Measurements from ENCODE around the gene COL6A3. TPM values are rescaled to one million over a fixed set of nuclear protein-coding genes. Genes with fewer than 3 reads are reported as not detected.

The COL6A3 gene
- total RNA-seq, 2 experiments from 2014 or later: 1.3 TPM

GRCh38 chr2:237344942-237345341 is 69.0 kb downstream of the COL6A3 start:
- Mint-ChIP-seq H3K27me3 (no peaks in the 10 kb centered on the region), H3K27ac (no peak overlapping the region), H3K4me3 (no peak overlapping the region), H3K4me1 (ENCODE audit: low read depth) (no peaks in the 10 kb centered on the region), H3K9me3 (no peaks in the 10 kb centered on the region), H3K36me3 (ENCODE audit: low read depth) (no peaks in the 10 kb centered on the region)
- Histone ChIP-seq H3K27ac (ENCODE audit: low read depth in 1 of 2, low read length in 2 of 2) (no peak overlapping the region), H3K36me3 (ENCODE audit: insufficient read depth, low read length) (no peaks in the 10 kb centered on the region), H3K9me3 (ENCODE audit: control insufficient read depth in 1 of 2, insufficient read depth in 1 of 2, low read length in 2 of 2) (no peaks in the 10 kb centered on the region), H3K27me3 (ENCODE audit: control insufficient read depth in 1 of 2, insufficient read depth in 2 of 2, low read length in 2 of 2) (no peaks in the 10 kb centered on the region), H3K4me1 (ENCODE audit: insufficient read depth, low read length) (no peaks in the 10 kb centered on the region), H3K4me3 (ENCODE audit: low read length) (no peak overlapping the region)
- DNase-seq (no peak), ATAC-seq (ENCODE audit: poor library complexity) (no peak)
- intact Hi-C loops (cut with DNase I, micrococcal nuclease): no loop called here
- ChIA-PET POLR2A (no interaction called here), CTCF (no interaction called here)
- TF ChIP-seq, protein P1, sequence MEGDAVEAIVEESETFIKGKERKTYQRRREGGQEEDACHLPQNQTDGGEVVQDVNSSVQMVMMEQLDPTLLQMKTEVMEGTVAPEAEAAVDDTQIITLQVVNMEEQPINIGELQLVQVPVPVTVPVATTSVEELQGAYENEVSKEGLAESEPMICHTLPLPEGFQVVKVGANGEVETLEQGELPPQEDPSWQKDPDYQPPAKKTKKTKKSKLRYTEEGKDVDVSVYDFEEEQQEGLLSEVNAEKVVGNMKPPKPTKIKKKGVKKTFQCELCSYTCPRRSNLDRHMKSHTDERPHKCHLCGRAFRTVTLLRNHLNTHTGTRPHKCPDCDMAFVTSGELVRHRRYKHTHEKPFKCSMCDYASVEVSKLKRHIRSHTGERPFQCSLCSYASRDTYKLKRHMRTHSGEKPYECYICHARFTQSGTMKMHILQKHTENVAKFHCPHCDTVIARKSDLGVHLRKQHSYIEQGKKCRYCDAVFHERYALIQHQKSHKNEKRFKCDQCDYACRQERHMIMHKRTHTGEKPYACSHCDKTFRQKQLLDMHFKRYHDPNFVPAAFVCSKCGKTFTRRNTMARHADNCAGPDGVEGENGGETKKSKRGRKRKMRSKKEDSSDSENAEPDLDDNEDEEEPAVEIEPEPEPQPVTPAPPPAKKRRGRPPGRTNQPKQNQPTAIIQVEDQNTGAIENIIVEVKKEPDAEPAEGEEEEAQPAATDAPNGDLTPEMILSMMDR (IDR thresholded peaks at IDR 0.05): no peak

GRCh38 chr2:237343993-237344392 is 70.0 kb downstream of the COL6A3 start:
- Histone ChIP-seq H3K4me3 (ENCODE audit: low read length) (no peak overlapping the region), H3K9me3 (ENCODE audit: control insufficient read depth in 1 of 2, insufficient read depth in 1 of 2, low read length in 2 of 2) (no peaks in the 10 kb centered on the region), H3K36me3 (ENCODE audit: insufficient read depth, low read length) (no peaks in the 10 kb centered on the region), H3K27me3 (ENCODE audit: control insufficient read depth in 1 of 2, insufficient read depth in 2 of 2, low read length in 2 of 2) (no peaks in the 10 kb centered on the region), H3K27ac (ENCODE audit: low read depth in 1 of 2, low read length in 2 of 2) (no peak overlapping the region), H3K4me1 (ENCODE audit: insufficient read depth, low read length) (no peaks in the 10 kb centered on the region)
- Mint-ChIP-seq H3K4me3 (no peak overlapping the region), H3K4me1 (ENCODE audit: low read depth) (no peaks in the 10 kb centered on the region), H3K36me3 (ENCODE audit: low read depth) (no peaks in the 10 kb centered on the region), H3K27me3 (no peaks in the 10 kb centered on the region), H3K27ac (no peak overlapping the region), H3K9me3 (no peaks in the 10 kb centered on the region)
- ChIA-PET CTCF (no interaction called here), POLR2A (no interaction called here)
- TF ChIP-seq, protein P1 (IDR thresholded peaks at IDR 0.05): no peak
- no peak for DNase-seq
- intact Hi-C loops (cut with DNase I, micrococcal nuclease): no loop called here
- ATAC-seq (ENCODE audit: poor library complexity): no peak

GRCh38 chr2:237341872-237342271 is 72.1 kb downstream of the COL6A3 start:
- TF ChIP-seq, protein P1 (IDR thresholded peaks at IDR 0.05): no peak
- Histone ChIP-seq H3K27ac (ENCODE audit: low read depth in 1 of 2, low read length in 2 of 2) (no peak overlapping the region), H3K27me3 (ENCODE audit: control insufficient read depth in 1 of 2, insufficient read depth in 2 of 2, low read length in 2 of 2) (no peaks in the 10 kb centered on the region), H3K4me1 (ENCODE audit: insufficient read depth, low read length) (no peaks in the 10 kb centered on the region), H3K4me3 (ENCODE audit: low read length) (no peak overlapping the region), H3K9me3 (ENCODE audit: control insufficient read depth in 1 of 2, insufficient read depth in 1 of 2, low read length in 2 of 2) (no peaks in the 10 kb centered on the region), H3K36me3 (ENCODE audit: insufficient read depth, low read length) (no peaks in the 10 kb centered on the region)
- ATAC-seq (ENCODE audit: poor library complexity) (no peak), DNase-seq (no peak)
- H3K36me3 Mint-ChIP-seq (ENCODE audit: low read depth): no peaks in the 10 kb centered on the region
- no peaks in the 10 kb centered on the region for H3K27me3 Mint-ChIP-seq
- no peak overlapping the region for H3K27ac Mint-ChIP-seq
- no peaks in the 10 kb centered on the region for H3K9me3 Mint-ChIP-seq
- ChIA-PET CTCF (no interaction called here), POLR2A (no interaction called here)
- no peak overlapping the region for H3K4me3 Mint-ChIP-seq
- no peaks in the 10 kb centered on the region for H3K4me1 Mint-ChIP-seq (ENCODE audit: low read depth)
- intact Hi-C loops (cut with DNase I, micrococcal nuclease): no loop called here
